ENCODE data around the gene MBOAT2. TPM values are rescaled to one million over a fixed set of nuclear protein-coding genes. Genes with fewer than 3 reads are reported as not detected.

The MBOAT2 gene
- total RNA-seq, 2 donors from 2014 or later = 14.4 to 16.8 TPM

DNA sequence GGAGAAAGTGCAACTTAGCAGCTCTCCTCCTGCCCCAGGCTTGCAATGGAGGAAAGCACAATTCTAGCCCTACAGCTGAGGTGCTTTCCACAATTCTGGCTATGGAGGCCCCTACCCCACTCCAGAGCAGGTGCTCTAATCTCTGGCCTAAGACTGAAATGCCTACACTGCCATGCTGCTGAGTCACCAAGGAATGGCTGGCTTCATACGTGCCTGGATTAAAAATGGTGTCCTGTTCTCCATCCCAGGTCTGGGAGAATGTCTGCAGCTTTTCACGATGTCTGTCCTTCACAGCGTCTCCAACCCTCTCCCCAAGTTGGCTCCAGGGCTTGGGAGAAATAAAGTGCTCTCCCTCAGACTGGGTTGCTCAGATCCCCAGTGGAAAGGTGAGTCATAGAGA lies 48.5 kb downstream of the MBOAT2 start:
- H3K36me3 ChIP-seq = peaks cover 8% of the 10 kb centered on the region
- H3K4me1 ChIP-seq (ENCODE audit: control insufficient read depth in 1 of 2, low read depth in 2 of 2) = no peaks in the 10 kb centered on the region
- DNase-seq (ENCODE audit: low spot score) (no peak), ATAC-seq (ENCODE audit: insufficient number of reproducible peaks, low FRiP score, low read depth) (no peak)
- H3K9me3 ChIP-seq = peaks cover 13% of the 10 kb centered on the region
- H3K27ac ChIP-seq = no peak overlapping the region
- H3K4me3 ChIP-seq = no peak overlapping the region
- TF ChIP-seq, protein P1, sequence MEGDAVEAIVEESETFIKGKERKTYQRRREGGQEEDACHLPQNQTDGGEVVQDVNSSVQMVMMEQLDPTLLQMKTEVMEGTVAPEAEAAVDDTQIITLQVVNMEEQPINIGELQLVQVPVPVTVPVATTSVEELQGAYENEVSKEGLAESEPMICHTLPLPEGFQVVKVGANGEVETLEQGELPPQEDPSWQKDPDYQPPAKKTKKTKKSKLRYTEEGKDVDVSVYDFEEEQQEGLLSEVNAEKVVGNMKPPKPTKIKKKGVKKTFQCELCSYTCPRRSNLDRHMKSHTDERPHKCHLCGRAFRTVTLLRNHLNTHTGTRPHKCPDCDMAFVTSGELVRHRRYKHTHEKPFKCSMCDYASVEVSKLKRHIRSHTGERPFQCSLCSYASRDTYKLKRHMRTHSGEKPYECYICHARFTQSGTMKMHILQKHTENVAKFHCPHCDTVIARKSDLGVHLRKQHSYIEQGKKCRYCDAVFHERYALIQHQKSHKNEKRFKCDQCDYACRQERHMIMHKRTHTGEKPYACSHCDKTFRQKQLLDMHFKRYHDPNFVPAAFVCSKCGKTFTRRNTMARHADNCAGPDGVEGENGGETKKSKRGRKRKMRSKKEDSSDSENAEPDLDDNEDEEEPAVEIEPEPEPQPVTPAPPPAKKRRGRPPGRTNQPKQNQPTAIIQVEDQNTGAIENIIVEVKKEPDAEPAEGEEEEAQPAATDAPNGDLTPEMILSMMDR (IDR thresholded peaks at IDR 0.05) = no peak
- H3K27me3 ChIP-seq (replicated peaks; ENCODE audit: insufficient read depth) = no peaks in the 10 kb centered on the region

DNA sequence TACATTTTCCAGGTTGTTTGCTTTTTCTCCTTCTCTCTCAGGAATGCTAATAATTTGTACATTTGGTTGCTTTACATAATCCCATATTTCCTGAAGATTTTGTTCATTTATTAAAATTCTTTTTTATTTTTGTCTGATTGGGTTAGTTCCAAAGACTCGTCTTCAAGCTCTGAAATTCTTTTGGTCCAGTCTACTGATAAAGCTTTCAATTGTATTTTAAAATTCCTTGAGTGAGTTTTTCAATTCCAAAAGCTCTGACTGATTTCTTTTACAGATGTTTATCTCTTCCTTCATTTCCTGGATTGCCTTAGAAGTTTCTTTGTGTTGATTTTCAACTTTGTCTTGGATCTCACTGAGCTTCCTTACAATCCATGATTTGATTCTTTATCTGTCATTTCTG lies 50.0 kb downstream of the MBOAT2 start:
- H3K4me1 ChIP-seq (ENCODE audit: control insufficient read depth in 1 of 2, low read depth in 2 of 2) = no peaks in the 10 kb centered on the region
- no peaks in the 10 kb centered on the region for H3K27me3 ChIP-seq (replicated peaks; ENCODE audit: insufficient read depth)
- no peak overlapping the region for H3K27ac ChIP-seq
- H3K9me3 ChIP-seq = peaks cover 13% of the 10 kb centered on the region
- ATAC-seq (ENCODE audit: insufficient number of reproducible peaks, low FRiP score, low read depth) (no peak), DNase-seq (ENCODE audit: low spot score) (no peak)
- no peak overlapping the region for H3K4me3 ChIP-seq
- TF ChIP-seq, protein P1 (IDR thresholded peaks at IDR 0.05) = no peak
- peaks cover 8% of the 10 kb centered on the region for H3K36me3 ChIP-seq

DNA sequence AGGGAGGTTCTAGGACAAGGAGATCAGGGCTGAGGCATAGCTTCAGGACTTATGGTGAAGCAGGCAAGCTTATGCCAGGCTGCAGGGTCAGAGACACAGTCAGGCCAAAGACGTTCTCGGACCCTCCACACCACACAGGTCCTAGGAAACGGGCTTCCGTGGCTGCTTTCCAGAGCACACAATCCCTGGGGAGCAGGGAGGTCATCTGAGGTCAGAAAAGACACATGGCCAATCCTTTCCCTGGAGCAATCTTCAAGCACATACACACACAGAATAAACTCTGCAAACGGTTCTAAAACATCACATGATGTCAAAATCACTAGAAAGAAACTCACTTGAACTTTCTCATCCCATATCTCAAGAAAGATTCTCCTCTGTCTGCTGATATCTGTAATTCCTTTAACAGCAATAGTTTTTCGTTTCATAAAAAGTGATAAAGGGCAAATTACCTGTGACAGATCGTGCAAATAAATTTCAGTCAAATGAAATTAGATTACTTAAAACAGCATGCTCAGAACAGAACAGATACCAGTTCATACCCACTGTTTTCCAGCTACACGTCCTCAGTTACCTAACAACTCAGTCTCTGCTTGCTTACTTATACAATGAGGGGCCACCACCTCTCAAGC lies 63.9 kb downstream of the MBOAT2 start:
- H3K4me3 ChIP-seq = no peak overlapping the region
- H3K4me1 ChIP-seq (ENCODE audit: control insufficient read depth in 1 of 2, low read depth in 2 of 2) = no peaks in the 10 kb centered on the region
- H3K9me3 ChIP-seq = no peaks in the 10 kb centered on the region
- no peaks in the 10 kb centered on the region for H3K27me3 ChIP-seq (replicated peaks; ENCODE audit: insufficient read depth)
- no peak overlapping the region for H3K27ac ChIP-seq
- no peaks in the 10 kb centered on the region for H3K36me3 ChIP-seq
- DNase-seq (ENCODE audit: low spot score) (no peak), ATAC-seq (ENCODE audit: insufficient number of reproducible peaks, low FRiP score, low read depth) (no peak)
- TF ChIP-seq, protein P1 (IDR thresholded peaks at IDR 0.05) = no peak

DNA sequence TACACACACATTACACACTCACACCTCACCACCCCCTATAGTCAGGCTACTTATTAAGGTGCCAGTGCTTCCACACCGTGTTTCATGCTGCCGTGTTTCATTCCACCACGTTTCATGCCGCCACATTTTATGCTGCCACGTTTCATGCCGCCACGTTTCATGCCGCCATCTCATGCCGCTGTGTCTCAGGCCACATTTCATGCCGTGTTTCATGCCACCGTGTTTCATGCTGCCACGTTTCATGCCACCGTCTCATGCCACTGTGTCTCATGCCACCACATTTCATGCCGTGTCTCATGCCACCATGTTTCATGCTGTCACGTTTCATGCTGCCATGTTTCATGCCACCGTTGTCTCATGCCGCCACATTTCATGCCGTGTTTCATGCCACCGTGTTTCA lies 65.1 kb downstream of the MBOAT2 start:
- TF ChIP-seq, protein P1 (IDR thresholded peaks at IDR 0.05) = no peak
- no peak for ATAC-seq (ENCODE audit: insufficient number of reproducible peaks, low FRiP score, low read depth)

DNA sequence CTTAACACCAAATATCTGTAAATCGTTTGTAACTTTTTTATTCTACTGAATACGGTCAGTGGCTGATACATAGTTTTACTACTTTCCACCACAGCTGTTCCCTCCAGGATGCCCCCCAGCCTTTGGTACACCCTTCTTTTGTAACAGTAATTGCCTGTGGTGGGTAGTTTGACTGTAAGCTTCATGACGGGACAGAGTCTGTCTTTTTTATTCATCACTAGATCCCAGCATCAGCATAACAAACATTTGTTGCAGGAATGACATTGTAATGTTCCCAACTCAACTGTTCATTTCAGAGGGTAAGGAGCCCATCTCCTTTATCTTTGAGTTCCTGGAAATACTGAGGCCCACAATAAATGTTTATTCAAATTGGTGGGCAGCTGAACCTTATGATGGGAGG lies 67.5 kb downstream of the MBOAT2 start:
- H3K9me3 ChIP-seq = no peaks in the 10 kb centered on the region
- TF ChIP-seq, protein P1 (IDR thresholded peaks at IDR 0.05) = no peak
- ATAC-seq (ENCODE audit: insufficient number of reproducible peaks, low FRiP score, low read depth) = no peak

More for the DNA sequence above, 65.1 kb downstream of the MBOAT2 start:
- no peaks in the 10 kb centered on the region for H3K27me3 ChIP-seq (replicated peaks; ENCODE audit: insufficient read depth)
- H3K27ac ChIP-seq = no peak overlapping the region
- no peak for DNase-seq (ENCODE audit: low spot score)
- H3K4me3 ChIP-seq = no peak overlapping the region
- H3K9me3 ChIP-seq = no peaks in the 10 kb centered on the region
- no peaks in the 10 kb centered on the region for H3K4me1 ChIP-seq (ENCODE audit: control insufficient read depth in 1 of 2, low read depth in 2 of 2)
- H3K36me3 ChIP-seq = no peaks in the 10 kb centered on the region

More for the DNA sequence above, 67.5 kb downstream of the MBOAT2 start:
- Histone ChIP-seq H3K4me1 (ENCODE audit: control insufficient read depth in 1 of 2, low read depth in 2 of 2) (no peaks in the 10 kb centered on the region), H3K27ac (no peak overlapping the region), H3K27me3 (replicated peaks; ENCODE audit: insufficient read depth) (no peaks in the 10 kb centered on the region), H3K36me3 (no peaks in the 10 kb centered on the region), H3K4me3 (no peak overlapping the region)
- DNase-seq (ENCODE audit: low spot score) = no peak
